Renal cortex interstitium (tissue), 11 donors: ENCODE data around the gene CDK11B. TPM values are rescaled to one million over a fixed set of nuclear protein-coding genes. Genes with fewer than 3 reads are reported as not detected.
"Not testable (repeated sequence)": the region's sequence is repeated elsewhere in the genome, so short reads cannot be mapped to it uniquely, and the experiment has no call there.

Experiments used
- DNase-seq, 11 donors: peaks; one replicate each; pipeline ENCODE4 v3.0.0-alpha.2; 2013; ENCODE audit warnings: low read depth in 9 of 11, low spot score in 4 of 11; ENCODE audit errors: extremely low read depth in 1 of 11
- polyA plus RNA-seq, 3 donors: library from polyadenylated mRNA; unstranded; fragments of 120-200 nt; gene quantifications; one replicate each; pipeline ENCODE4 v1.2.1, GENCODE V29; 2013; ENCODE audit not compliant: insufficient read length in 3 of 3

The CDK11B gene
- polyA plus RNA-seq, 3 donors = 37.7 to 45.5 (median 42.4) TPM

GRCh38 chr1:1595341-1595740 is 63.5 kb downstream of the CDK11B start:
- DNase-seq = not testable (repeated sequence)

GRCh38 chr1:1594602-1595260 is 64.1 kb downstream of the CDK11B start:
- DNase-seq = no peak

GRCh38 chr1:1593834-1594601 is 64.8 kb downstream of the CDK11B start:
- DNase-seq = no peak

GRCh38 chr1:1591452-1591851 is 67.4 kb downstream of the CDK11B start:
- DNase-seq = no peak

Other genes starting within 250 kb of the CDK11B start
- gene ANKRD65, start 237.7 kb downstream of the CDK11B start, polyA plus RNA-seq = 10 to 100 TPM in 2 of 3 donors, 1 to 10 TPM in 1; 8.3 to 14.7 (median 10.6) TPM
- 10 to 100 TPM; 31.6 to 74.6 (median 62.4) TPM for gene VWA1, start 223.3 kb downstream of the CDK11B start, polyA plus RNA-seq
- 1 to 10 TPM; 2.2 to 5.5 (median 2.9) TPM for gene ATAD3C, start 209.3 kb downstream of the CDK11B start, polyA plus RNA-seq
- gene ATAD3B, start 187.2 kb downstream of the CDK11B start, polyA plus RNA-seq = 10 to 100 TPM; 11.6 to 28.5 (median 15.1) TPM
- gene ATAD3A, start 146.8 kb downstream of the CDK11B start, polyA plus RNA-seq = 10 to 100 TPM; 15.4 to 29.0 (median 25.9) TPM
- gene TMEM240, start 118.4 kb downstream of the CDK11B start, polyA plus RNA-seq = 10 to 100 TPM in 1 of 3 donors, 1 to 10 TPM in 2; 4.0 to 12.1 (median 6.6) TPM
- gene SSU72, start 84.1 kb downstream of the CDK11B start, polyA plus RNA-seq = 10 to 100 TPM; 79.9 to 85.8 (median 80.6) TPM
- 1 to 10 TPM; 1.8 to 4.8 (median 3.2) TPM for gene FNDC10, start 58.9 kb downstream of the CDK11B start, polyA plus RNA-seq
- 10 to 100 TPM; 30.3 to 71.4 (median 70.4) TPM for gene MIB2, start 43.5 kb downstream of the CDK11B start, polyA plus RNA-seq
- 10 to 100 TPM; 15.0 to 36.3 (median 35.3) TPM for gene MMP23B, start 26.8 kb downstream of the CDK11B start, polyA plus RNA-seq
- 10 to 100 TPM; 66.8 to 81.4 (median 67.8) TPM for gene SLC35E2B, start 33.8 kb upstream of the CDK11B start, polyA plus RNA-seq
- gene CDK11A, start 65.4 kb upstream of the CDK11B start, polyA plus RNA-seq = 10 to 100 TPM; 28.4 to 41.3 (median 38.4) TPM
- 10 to 100 TPM; 40.2 to 53.0 (median 52.3) TPM for gene NADK, start 119.5 kb upstream of the CDK11B start, polyA plus RNA-seq
- gene GNB1, start 232.1 kb upstream of the CDK11B start, polyA plus RNA-seq = 100 to 1,000 TPM; 278 to 310 (median 280) TPM